HG02970 (cell line): ENCODE data around the gene CDYL.

ENCODE experiments used
- ATAC-seq: cut with Tn5 transposase; IDR thresholded peaks from one replicate; pipeline ENCODE4 v1.9.1; 2021; ENCODE audit warnings: mild to moderate bottlenecking, moderate library complexity, moderate number of reproducible peaks; ENCODE audit not compliant: unreplicated experiment, low FRiP score

Gene CDYL

GRCh38 chr6:4774296-4774695, 1.9 kb upstream of the CDYL start:
- no peak for ATAC-seq

- ATAC-seq = no peak
These were observed 1.3 kb upstream of the CDYL start for GRCh38 chr6:4774715-4775493.

- ATAC-seq = peak; percentile 36
These were observed 592 bp upstream of the CDYL start for GRCh38 chr6:4775494-4776130.

GRCh38 chr6:4776493-4777393, 539 bp downstream of the CDYL start:
- no peak for ATAC-seq

- ATAC-seq = no peak
These were observed 1.3 kb downstream of the CDYL start for GRCh38 chr6:4777394-4777935.

GRCh38 chr6:4778086-4778485, 1.9 kb downstream of the CDYL start:
- no peak for ATAC-seq

GRCh38 chr6:4780360-4780812, 4.2 kb downstream of the CDYL start:
- no peak for ATAC-seq

GRCh38 chr6:4781426-4781825, 5.2 kb downstream of the CDYL start:
- no peak for ATAC-seq

GRCh38 chr6:4781967-4782575, 5.9 kb downstream of the CDYL start:
- ATAC-seq = no peak

GRCh38 chr6:4786996-4787395, 10.8 kb downstream of the CDYL start:
- ATAC-seq = no peak

- no peak for ATAC-seq
These were observed 12.3 kb downstream of the CDYL start for GRCh38 chr6:4788482-4788881.

GRCh38 chr6:4788953-4789584, 12.9 kb downstream of the CDYL start:
- ATAC-seq = peak; percentile 64

GRCh38 chr6:4790158-4790899, 14.1 kb downstream of the CDYL start:
- no peak for ATAC-seq

GRCh38 chr6:4794140-4794707, 18.0 kb downstream of the CDYL start:
- no peak for ATAC-seq

GRCh38 chr6:4797587-4797986, 21.4 kb downstream of the CDYL start:
- ATAC-seq = no peak

- no peak for ATAC-seq
These were observed 23.7 kb downstream of the CDYL start for GRCh38 chr6:4799912-4800311.

- no peak for ATAC-seq
These were observed 24.5 kb downstream of the CDYL start for GRCh38 chr6:4800662-4801061.

- peak; percentile 40 for ATAC-seq
These were observed 25.4 kb downstream of the CDYL start for GRCh38 chr6:4801491-4802110.
